ENCODE measurements around the gene GDPD4.

The GDPD4 gene

DNA sequence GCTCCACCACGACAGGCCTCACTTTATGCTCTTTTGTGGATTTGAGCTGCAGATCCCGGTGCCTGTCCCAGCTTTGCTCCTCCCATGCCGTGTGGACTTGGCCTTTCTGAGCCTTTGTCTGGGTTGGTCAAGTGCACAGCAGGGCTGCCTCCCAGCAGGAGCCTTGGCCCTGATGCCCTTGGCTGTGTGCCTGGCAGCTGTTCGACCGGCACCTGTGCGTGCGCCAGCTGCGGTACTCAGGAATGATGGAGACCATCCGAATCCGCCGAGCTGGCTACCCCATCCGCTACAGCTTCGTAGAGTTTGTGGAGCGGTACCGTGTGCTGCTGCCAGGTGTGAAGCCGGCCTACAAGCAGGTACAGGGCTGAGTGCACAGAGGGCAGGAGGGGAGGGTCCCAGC lies 126.9 kb downstream of the GDPD4 start:
- Histone ChIP-seq H3K27ac (ENCODE audit: low read length) (no peak overlapping the region), H3K36me3 (replicated peaks; ENCODE audit: insufficient read depth, low read length) (no peaks in the 10 kb centered on the region), H3K9me3 (replicated peaks; ENCODE audit: insufficient read depth, low read length) (no peaks in the 10 kb centered on the region), H3K4me2 (ENCODE audit: low read depth, low read length) (no peak overlapping the region), H3K9me2 (replicated peaks; ENCODE audit: insufficient read depth, low read length) (no peaks in the 10 kb centered on the region), H3K79me2 (ENCODE audit: low read length) (no peaks in the 10 kb centered on the region), H3K4me1 (ENCODE audit: low read length) (no peaks in the 10 kb centered on the region), H3F3A (ENCODE audit: insufficient read depth, low read length) (no peaks in the 10 kb centered on the region), H2AFZ (ENCODE audit: low read length) (no peak overlapping the region), H3K27me3 (replicated peaks; ENCODE audit: insufficient read depth, low read length) (no peaks in the 10 kb centered on the region), H3K4me3 (ENCODE audit: low read length) (no peak overlapping the region), H3K9ac (ENCODE audit: low read length) (no peak overlapping the region), H4K20me1 (ENCODE audit: insufficient read depth, low read length) (no peaks in the 10 kb centered on the region)
- TF ChIP-seq CTCF (IDR thresholded peaks at IDR 0.05; ENCODE audit: low read length) (no peak), EZH2 (optimal IDR thresholded peaks at IDR 0.05; ENCODE audit: low read depth, low read length) (no peak), EZH2phosphoT487 (IDR thresholded peaks at IDR 0.05; ENCODE audit: low read length) (no peak)
- no peak for DNase-seq

- no peaks in the 10 kb centered on the region for H3K9me2 ChIP-seq (replicated peaks; ENCODE audit: insufficient read depth, low read length)
- no peaks in the 10 kb centered on the region for H3F3A ChIP-seq (ENCODE audit: insufficient read depth, low read length)
- H3K4me2 ChIP-seq (ENCODE audit: low read depth, low read length): no peak overlapping the region
- TF ChIP-seq EZH2 (optimal IDR thresholded peaks at IDR 0.05; ENCODE audit: low read depth, low read length) (no peak), CTCF (IDR thresholded peaks at IDR 0.05; ENCODE audit: low read length) (no peak), EZH2phosphoT487 (IDR thresholded peaks at IDR 0.05; ENCODE audit: low read length) (no peak)
- H3K27ac ChIP-seq (ENCODE audit: low read length): no peak overlapping the region
- H4K20me1 ChIP-seq (ENCODE audit: insufficient read depth, low read length): no peaks in the 10 kb centered on the region
- H2AFZ ChIP-seq (ENCODE audit: low read length): no peak overlapping the region
- no peaks in the 10 kb centered on the region for H3K9me3 ChIP-seq (replicated peaks; ENCODE audit: insufficient read depth, low read length)
- H3K79me2 ChIP-seq (ENCODE audit: low read length): no peaks in the 10 kb centered on the region
- no peaks in the 10 kb centered on the region for H3K27me3 ChIP-seq (replicated peaks; ENCODE audit: insufficient read depth, low read length)
- DNase-seq: no peak
- no peak overlapping the region for H3K4me3 ChIP-seq (ENCODE audit: low read length)
- no peak overlapping the region for H3K9ac ChIP-seq (ENCODE audit: low read length)
- no peaks in the 10 kb centered on the region for H3K36me3 ChIP-seq (replicated peaks; ENCODE audit: insufficient read depth, low read length)
- H3K4me1 ChIP-seq (ENCODE audit: low read length): no peaks in the 10 kb centered on the region
These were observed 128.0 kb downstream of the GDPD4 start for GRCh38 chr11:77173494-77173893.

DNA sequence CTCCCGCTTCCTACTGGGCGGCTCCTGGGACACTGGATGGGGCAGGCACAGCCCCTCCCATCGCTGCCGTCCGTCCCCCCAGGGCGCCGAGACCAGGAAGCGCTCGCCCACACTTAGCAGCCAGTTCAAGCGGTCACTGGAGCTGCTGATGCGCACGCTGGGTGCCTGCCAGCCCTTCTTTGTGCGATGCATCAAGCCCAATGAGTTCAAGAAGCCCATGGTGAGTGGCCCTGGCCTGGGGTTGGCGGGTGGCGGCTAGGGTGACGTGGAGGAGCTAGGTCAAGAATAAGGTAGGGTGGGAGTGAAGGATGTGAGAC lies 128.9 kb downstream of the GDPD4 start:
- H3K4me1 ChIP-seq (ENCODE audit: low read length): no peaks in the 10 kb centered on the region
- no peak overlapping the region for H3K4me2 ChIP-seq (ENCODE audit: low read depth, low read length)
- TF ChIP-seq EZH2 (optimal IDR thresholded peaks at IDR 0.05; ENCODE audit: low read depth, low read length) (no peak), CTCF (IDR thresholded peaks at IDR 0.05; ENCODE audit: low read length) (no peak), EZH2phosphoT487 (IDR thresholded peaks at IDR 0.05; ENCODE audit: low read length) (no peak)
- no peaks in the 10 kb centered on the region for H3K27me3 ChIP-seq (replicated peaks; ENCODE audit: insufficient read depth, low read length)
- H3K9ac ChIP-seq (ENCODE audit: low read length): no peak overlapping the region
- H3K27ac ChIP-seq (ENCODE audit: low read length): no peak overlapping the region
- H3K36me3 ChIP-seq (replicated peaks; ENCODE audit: insufficient read depth, low read length): no peaks in the 10 kb centered on the region
- H3K9me2 ChIP-seq (replicated peaks; ENCODE audit: insufficient read depth, low read length): no peaks in the 10 kb centered on the region
- H2AFZ ChIP-seq (ENCODE audit: low read length): no peak overlapping the region
- no peaks in the 10 kb centered on the region for H3K79me2 ChIP-seq (ENCODE audit: low read length)
- no peaks in the 10 kb centered on the region for H3K9me3 ChIP-seq (replicated peaks; ENCODE audit: insufficient read depth, low read length)
- no peak overlapping the region for H3K4me3 ChIP-seq (ENCODE audit: low read length)
- no peaks in the 10 kb centered on the region for H3F3A ChIP-seq (ENCODE audit: insufficient read depth, low read length)
- no peaks in the 10 kb centered on the region for H4K20me1 ChIP-seq (ENCODE audit: insufficient read depth, low read length)
- DNase-seq: no peak

Data from MM.1S (cell line).